NB4 (cell line): Measurements from ENCODE around the gene GMPPB.

Experiments used
- MAX ChIP-seq: IDR thresholded peaks from 2 replicates; pipeline ENCODE4 v1.6.1; 2011; ENCODE audit warnings: low read depth, low read length
- POLR2A ChIP-seq: IDR thresholded peaks from 2 replicates; pipeline ENCODE4 v1.6.1; 2011; ENCODE audit warnings: mild to moderate bottlenecking; ENCODE audit not compliant: insufficient read length; ENCODE audit errors: extremely low read depth
- TF ChIP-seq, protein P1 (sequence below): IDR thresholded peaks from one replicate; pipeline ENCODE4 v1.5.1; 2012; ENCODE audit warnings: low read depth, low read length

- no peak for TF ChIP-seq POLR2A
- TF ChIP-seq, protein P1, sequence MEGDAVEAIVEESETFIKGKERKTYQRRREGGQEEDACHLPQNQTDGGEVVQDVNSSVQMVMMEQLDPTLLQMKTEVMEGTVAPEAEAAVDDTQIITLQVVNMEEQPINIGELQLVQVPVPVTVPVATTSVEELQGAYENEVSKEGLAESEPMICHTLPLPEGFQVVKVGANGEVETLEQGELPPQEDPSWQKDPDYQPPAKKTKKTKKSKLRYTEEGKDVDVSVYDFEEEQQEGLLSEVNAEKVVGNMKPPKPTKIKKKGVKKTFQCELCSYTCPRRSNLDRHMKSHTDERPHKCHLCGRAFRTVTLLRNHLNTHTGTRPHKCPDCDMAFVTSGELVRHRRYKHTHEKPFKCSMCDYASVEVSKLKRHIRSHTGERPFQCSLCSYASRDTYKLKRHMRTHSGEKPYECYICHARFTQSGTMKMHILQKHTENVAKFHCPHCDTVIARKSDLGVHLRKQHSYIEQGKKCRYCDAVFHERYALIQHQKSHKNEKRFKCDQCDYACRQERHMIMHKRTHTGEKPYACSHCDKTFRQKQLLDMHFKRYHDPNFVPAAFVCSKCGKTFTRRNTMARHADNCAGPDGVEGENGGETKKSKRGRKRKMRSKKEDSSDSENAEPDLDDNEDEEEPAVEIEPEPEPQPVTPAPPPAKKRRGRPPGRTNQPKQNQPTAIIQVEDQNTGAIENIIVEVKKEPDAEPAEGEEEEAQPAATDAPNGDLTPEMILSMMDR = no peak
- TF ChIP-seq MAX = no peak
These were observed 14.4 kb upstream of the GMPPB start for GRCh38 chr3:49738067-49738713.
